Neural cell (in vitro differentiated cells): ENCODE measurements around the gene SBSN. TPM values are rescaled to one million over a fixed set of nuclear protein-coding genes. Genes with fewer than 3 reads are reported as not detected.

Source experiments
- H2AFZ ChIP-seq: fragments of 200-600, 300-800 bp; sonication (generic), shearing (Covaris generic); 2 replicates; pipeline ENCODE4 v1.6.0; 2014; ENCODE audit warnings: low read depth, mild to moderate bottlenecking, antibody characterized with exemption, low read length, moderate library complexity
- H3F3A ChIP-seq: fragments of 200-600 bp; shearing (Covaris generic); 2 replicates; pipeline ENCODE4 v1.6.1; 2016; ENCODE audit warnings: mild to moderate bottlenecking, moderate library complexity, mixed read lengths, antibody characterized with exemption, low read length; ENCODE audit not compliant: insufficient read depth, poor library complexity, severe bottlenecking
- H3K27ac ChIP-seq: fragments of 200-600, 300-800 bp; sonication (generic), shearing (Covaris generic); 2 replicates; pipeline ENCODE4 v1.5.1; 2014; ENCODE audit warnings: mild to moderate bottlenecking, low read length, moderate library complexity
- H3K27me3 ChIP-seq: fragments of 300-800, 200-600 bp; sonication (generic), shearing (Covaris generic); 2 replicates; pipeline ENCODE4 v1.6.0; 2014; ENCODE audit warnings: mild to moderate bottlenecking, low read depth, low read length, moderate library complexity; ENCODE audit not compliant: insufficient read depth
- H3K36me3 ChIP-seq: fragments of 300-800, 200-600 bp; sonication (generic), shearing (Covaris generic); 2 replicates; pipeline ENCODE4 v1.5.1; 2014; ENCODE audit warnings: mild to moderate bottlenecking, antibody characterized with exemption, low read length, moderate library complexity; ENCODE audit not compliant: insufficient read depth
- H3K4me2 ChIP-seq: fragments of 300-800, 200-600 bp; sonication (generic), shearing (Covaris generic); 2 replicates; pipeline ENCODE4 v1.6.0; 2014; ENCODE audit warnings: mild to moderate bottlenecking, low read length
- H3K4me3 ChIP-seq: fragments of 300-800, 200-600 bp; sonication (generic), shearing (Covaris generic); 2 replicates; pipeline ENCODE4 v1.5.1; 2014; ENCODE audit warnings: mild to moderate bottlenecking, low read length, moderate library complexity
- H3K79me2 ChIP-seq: fragments of 200-600 bp; shearing (Covaris generic); replicated peaks from 2 replicates; pipeline ENCODE4 v1.6.0; 2014; ENCODE audit warnings: mild to moderate bottlenecking, low read length, moderate library complexity; ENCODE audit not compliant: insufficient read depth
- H3K9ac ChIP-seq: fragments of 300-800, 200-600 bp; sonication (generic), shearing (Covaris generic); 2 replicates; pipeline ENCODE4 v1.6.1; 2016; ENCODE audit warnings: mild to moderate bottlenecking, low read length, mixed read lengths
- H3K9me2 ChIP-seq: fragments of 200-600 bp; shearing (Covaris generic); 2 replicates; pipeline ENCODE4 v1.6.1; 2016; ENCODE audit warnings: mild to moderate bottlenecking, low read length, mixed read lengths; ENCODE audit not compliant: insufficient read depth
- H3K9me3 ChIP-seq: fragments of 200-600, 300-800 bp; sonication (generic), shearing (Covaris generic); 2 replicates; pipeline ENCODE4 v1.6.1; 2016; ENCODE audit warnings: mild to moderate bottlenecking, mixed run types, low read length, moderate library complexity, mixed read lengths
- H4K20me1 ChIP-seq: fragments of 200-600 bp; shearing (Covaris generic); 2 replicates; pipeline ENCODE4 v1.6.1; 2016; ENCODE audit warnings: mild to moderate bottlenecking, mixed run types; ENCODE audit not compliant: insufficient read depth
- CTCF ChIP-seq: fragments of 450-650 bp; IDR thresholded peaks from 2 replicates; pipeline ENCODE4 v1.5.1; 2014; ENCODE audit warnings: antibody characterized with exemption, mild to moderate bottlenecking, moderate library complexity; ENCODE audit not compliant: poor library complexity, severe bottlenecking
- EP300 ChIP-seq: fragments of 450-650 bp; conservative IDR thresholded peaks from 2 replicates; pipeline ENCODE4 v1.6.1; 2014; ENCODE audit warnings: antibody characterized with exemption, mild to moderate bottlenecking, moderate library complexity; ENCODE audit not compliant: poor library complexity, severe bottlenecking
- EZH2 ChIP-seq: fragments of 200-600, 300-800 bp; shearing (Covaris generic), sonication (generic); IDR thresholded peaks from 2 replicates; pipeline ENCODE4 v1.6.1; 2014; ENCODE audit warnings: antibody characterized with exemption, low read length, borderline replicate concordance, mild to moderate bottlenecking; ENCODE audit not compliant: insufficient read depth, poor library complexity, severe bottlenecking
- POLR2AphosphoS5 ChIP-seq: IDR thresholded peaks from 2 replicates; pipeline ENCODE4 v1.6.1; 2012
- RAD21 ChIP-seq: fragments of 450-650 bp; conservative IDR thresholded peaks from 2 replicates; pipeline ENCODE4 v1.6.1; 2014; ENCODE audit warnings: antibody characterized with exemption, mild to moderate bottlenecking, moderate library complexity
- REST ChIP-seq: IDR thresholded peaks from 2 replicates; pipeline ENCODE4 v1.6.1; 2012; ENCODE audit warnings: borderline replicate concordance
- SMC3 ChIP-seq: fragments of 450-650 bp; conservative IDR thresholded peaks from 2 replicates; pipeline ENCODE4 v1.6.1; 2014; ENCODE audit warnings: antibody characterized with exemption, mild to moderate bottlenecking, moderate library complexity; ENCODE audit not compliant: poor library complexity
- TAF1 ChIP-seq: IDR thresholded peaks from 2 replicates; pipeline ENCODE4 v1.6.1; 2012; ENCODE audit warnings: low read depth
- polyA plus RNA-seq: library from polyadenylated mRNA; depleted of rRNA; stranded (reverse); fragments of >200 nt; gene quantifications from 2 replicates; pipeline ENCODE4 v1.2.3, GENCODE V29; 2014

Gene SBSN
- polyA plus RNA-seq, 1 donor from 2014 or later, result not detected

- H3K4me3 ChIP-seq, result no peak overlapping the region
- no peaks in the 10 kb centered on the region for H3K36me3 ChIP-seq
- H2AFZ ChIP-seq, result no peak overlapping the region
- no peaks in the 10 kb centered on the region for H3K27me3 ChIP-seq
- H3K4me2 ChIP-seq, result no peak overlapping the region
- H3K9me2 ChIP-seq, result no peaks in the 10 kb centered on the region
- no peak overlapping the region for H3K27ac ChIP-seq
- H3K9ac ChIP-seq, result no peak overlapping the region
- TF ChIP-seq TAF1, result no peak
- no peak for TF ChIP-seq EZH2
- no peaks in the 10 kb centered on the region for H3K9me3 ChIP-seq
- peaks cover 12% of the 10 kb centered on the region for H3K79me2 ChIP-seq
- no peaks in the 10 kb centered on the region for H3F3A ChIP-seq
- no peaks in the 10 kb centered on the region for H4K20me1 ChIP-seq
Observed at GRCh38 chr19:35549879-35550523, 21.9 kb upstream of the SBSN start.

GRCh38 chr19:35549174-35549788 is 21.2 kb upstream of the SBSN start:
- Histone ChIP-seq H3K4me2 (no peak overlapping the region), H2AFZ (no peak overlapping the region), H3K27ac (no peak overlapping the region), H4K20me1 (no peaks in the 10 kb centered on the region), H3K9ac (no peak overlapping the region), H3K79me2 (peaks cover 18% of the 10 kb centered on the region), H3K9me2 (no peaks in the 10 kb centered on the region), H3K4me3 (no peak overlapping the region), H3K36me3 (no peaks in the 10 kb centered on the region), H3F3A (no peaks in the 10 kb centered on the region), H3K27me3 (no peaks in the 10 kb centered on the region), H3K9me3 (no peaks in the 10 kb centered on the region)
- TF ChIP-seq CTCF, result peak; percentile 71
- TF ChIP-seq RAD21, result peak; percentile 69
- peak; percentile 73 for TF ChIP-seq SMC3
- TF ChIP-seq EP300, result no peak

GRCh38 chr19:35546532-35546931 is 18.4 kb upstream of the SBSN start:
- H2AFZ ChIP-seq, result no peak overlapping the region
- H3K4me2 ChIP-seq, result peak overlapping the region; percentile 86
- no peaks in the 10 kb centered on the region for H3K36me3 ChIP-seq
- peaks cover 18% of the 10 kb centered on the region for H3K79me2 ChIP-seq
- no peaks in the 10 kb centered on the region for H3F3A ChIP-seq
- peak overlapping the region; percentile 99 for H3K4me3 ChIP-seq
- H3K9me3 ChIP-seq, result no peaks in the 10 kb centered on the region
- H3K9me2 ChIP-seq, result no peaks in the 10 kb centered on the region
- no peaks in the 10 kb centered on the region for H4K20me1 ChIP-seq
- H3K9ac ChIP-seq, result no peak overlapping the region
- no peaks in the 10 kb centered on the region for H3K27me3 ChIP-seq
- H3K27ac ChIP-seq, result no peak overlapping the region
- TF ChIP-seq CTCF (no peak), RAD21 (no peak), SMC3 (no peak), REST (no peak), EP300 (no peak), POLR2AphosphoS5 (no peak), TAF1 (no peak)
